HL-60/S4 (cell line): Measurements from ENCODE around the gene ITGA1.
"Not testable (repeated sequence)": the region's sequence is repeated elsewhere in the genome, so short reads cannot be mapped to it uniquely, and the experiment has no call there.

Experiments used
- in situ Hi-C: fragments of 300-500 bp; cut with MboI; formaldehyde crosslinking; loops from 2 replicates; pipeline ENCODE4 v1.14.3; 2022; ENCODE audit warnings: low sequenced_read_pairs

The ITGA1 gene

GRCh38 chr5:52863715-52864290 lies 76.1 kb downstream of the ITGA1 start:
- in situ Hi-C loops = no loop called here

- in situ Hi-C loops = no loop called here
Measured at GRCh38 chr5:52864371-52864770, 76.7 kb downstream of the ITGA1 start.

- in situ Hi-C loops = no loop called here
Measured at GRCh38 chr5:52864884-52865283, 77.2 kb downstream of the ITGA1 start.

GRCh38 chr5:52865991-52866390 lies 78.3 kb downstream of the ITGA1 start:
- in situ Hi-C loops = not testable (repeated sequence)

GRCh38 chr5:52867809-52868208 lies 80.1 kb downstream of the ITGA1 start:
- in situ Hi-C loops = no loop called here

- in situ Hi-C loops = no loop called here
Measured at GRCh38 chr5:52868417-52868816, 80.7 kb downstream of the ITGA1 start.

- in situ Hi-C loops = no loop called here
Measured at GRCh38 chr5:52869391-52869790, 81.7 kb downstream of the ITGA1 start.

GRCh38 chr5:52870448-52870847 lies 82.7 kb downstream of the ITGA1 start:
- in situ Hi-C loops = no loop called here

GRCh38 chr5:52875827-52876226 lies 88.1 kb downstream of the ITGA1 start:
- in situ Hi-C loops = no loop called here

- in situ Hi-C loops = no loop called here
Measured at GRCh38 chr5:52876456-52876855, 88.7 kb downstream of the ITGA1 start.

GRCh38 chr5:52878656-52879055 lies 90.9 kb downstream of the ITGA1 start:
- in situ Hi-C loops = no loop called here

GRCh38 chr5:52880541-52880940 lies 92.8 kb downstream of the ITGA1 start:
- in situ Hi-C loops = no loop called here

GRCh38 chr5:52881468-52881867 lies 93.8 kb downstream of the ITGA1 start:
- in situ Hi-C loops = no loop called here

GRCh38 chr5:52883110-52883509 lies 95.4 kb downstream of the ITGA1 start:
- in situ Hi-C loops = no loop called here

- in situ Hi-C loops = no loop called here
Measured at GRCh38 chr5:52884453-52884852, 96.7 kb downstream of the ITGA1 start.

- in situ Hi-C loops = no loop called here
Measured at GRCh38 chr5:52885614-52886013, 97.9 kb downstream of the ITGA1 start.

GRCh38 chr5:52886206-52886605 lies 98.5 kb downstream of the ITGA1 start:
- in situ Hi-C loops = no loop called here

GRCh38 chr5:52887066-52887465 lies 99.3 kb downstream of the ITGA1 start:
- in situ Hi-C loops = no loop called here

GRCh38 chr5:52888363-52888762 lies 100.6 kb downstream of the ITGA1 start:
- in situ Hi-C loops = no loop called here

- in situ Hi-C loops = no loop called here
Measured at GRCh38 chr5:52892242-52892878, 104.6 kb downstream of the ITGA1 start.

GRCh38 chr5:52893105-52893504 lies 105.4 kb downstream of the ITGA1 start:
- in situ Hi-C loops = no loop called here

GRCh38 chr5:52893863-52894262 lies 106.1 kb downstream of the ITGA1 start:
- in situ Hi-C loops = no loop called here

GRCh38 chr5:52894451-52894850 lies 106.7 kb downstream of the ITGA1 start:
- in situ Hi-C loops = no loop called here
